DOHH2 (cell line): Measurements from ENCODE around the gene FZR1.

Experiments used
- CTCF ChIP-seq: fragments of 200-600 bp; sonication (generic); IDR thresholded peaks from one replicate; pipeline ENCODE4 v1.5.1; 2014; ENCODE audit warnings: antibody characterized with exemption, mild to moderate bottlenecking, low read depth, low read length; ENCODE audit not compliant: poor library complexity, severe bottlenecking
- EZH2phosphoT487 ChIP-seq: fragments of 200-600 bp; sonication (generic); IDR thresholded peaks from 2 replicates; pipeline ENCODE4 v1.6.1; 2017; ENCODE audit warnings: borderline replicate concordance, mild to moderate bottlenecking, antibody characterized with exemption, low read length, moderate library complexity, mixed read lengths

GRCh38 chr19:3459965-3460582, 46.0 kb upstream of the FZR1 start:
- no peak for TF ChIP-seq CTCF
- TF ChIP-seq EZH2phosphoT487, result no peak
